Measurements from ENCODE around the gene FOS.

Gene FOS

DNA sequence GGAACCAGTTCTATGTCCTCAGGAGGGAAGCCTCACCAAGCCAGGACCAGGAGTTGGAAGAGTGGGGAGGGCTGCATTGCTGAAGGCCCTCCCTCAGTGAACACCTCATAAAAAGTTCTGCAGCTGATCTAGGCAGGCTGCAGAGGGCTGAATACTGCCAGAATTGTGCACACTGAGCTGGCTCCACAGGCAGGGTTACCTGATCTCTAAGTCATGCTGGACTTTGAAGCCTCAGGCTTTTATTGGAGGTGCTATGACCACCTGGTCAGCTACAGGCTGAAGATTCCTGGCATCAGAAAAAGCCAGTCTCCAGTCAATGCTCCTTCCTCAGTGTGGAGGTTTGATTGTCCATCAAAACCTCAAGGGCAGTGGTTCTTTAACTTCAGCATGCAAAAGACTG lies 39.7 kb downstream of the FOS start:
- DNase-seq (ENCODE audit: extremely low spot score) = no peak
- ChIA-PET CTCF (no interaction called here), POLR2A (no interaction called here)
- TF ChIP-seq SUZ12 (IDR thresholded peaks at IDR 0.05) = no peak
- TF ChIP-seq FOXA1 (IDR thresholded peaks at IDR 0.05) = no peak
- no peak for TF ChIP-seq CTBP1 (IDR thresholded peaks at IDR 0.05; ENCODE audit: borderline replicate concordance)
- TF ChIP-seq NFRKB (IDR thresholded peaks at IDR 0.05) = no peak
- TF ChIP-seq ARNT (IDR thresholded peaks at IDR 0.05) = no peak
- TF ChIP-seq ZNF384 (IDR thresholded peaks at IDR 0.05) = no peak
- TF ChIP-seq FOXK2 (IDR thresholded peaks at IDR 0.05) = no peak

DNA sequence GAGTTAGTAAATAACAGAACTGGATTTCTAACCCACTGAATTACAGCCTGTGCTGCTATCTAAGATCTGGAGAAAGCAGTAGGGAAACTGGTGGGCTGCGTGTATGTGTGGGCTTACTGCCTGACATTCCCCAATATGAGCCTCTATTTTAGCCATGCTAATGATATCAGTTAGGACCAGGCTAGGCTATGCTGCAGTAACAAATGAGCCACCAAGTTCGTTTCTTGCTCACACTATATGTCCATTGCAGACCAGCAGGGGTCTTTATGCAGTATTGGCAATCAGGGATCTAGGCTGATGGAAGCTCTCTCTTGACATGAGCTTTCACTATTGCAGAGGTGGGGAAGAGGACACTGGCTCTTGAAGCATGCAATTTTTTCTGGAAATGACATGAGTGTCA lies 40.4 kb downstream of the FOS start:
- ChIA-PET CTCF (interaction anchor here (1.1 kb wide), 1 partner anchor 242 kb away, joined by 3 read pairs; no protein-coding TSS in a partner anchor), POLR2A (no interaction called here)
- DNase-seq (ENCODE audit: extremely low spot score) = no peak
- TF ChIP-seq CTBP1 (IDR thresholded peaks at IDR 0.05; ENCODE audit: borderline replicate concordance) = no peak
- no peak for TF ChIP-seq SP1 (IDR thresholded peaks at IDR 0.05)
- no peak for TF ChIP-seq ARNT (IDR thresholded peaks at IDR 0.05)
- no peak for TF ChIP-seq TARDBP (IDR thresholded peaks at IDR 0.05)
- no peak for TF ChIP-seq BHLHE40 (IDR thresholded peaks at IDR 0.05; ENCODE audit: borderline replicate concordance)
- TF ChIP-seq FOXK2 (IDR thresholded peaks at IDR 0.05) = no peak
- no peak for TF ChIP-seq ELF4 (IDR thresholded peaks at IDR 0.05)
- no peak for TF ChIP-seq ZNF384 (IDR thresholded peaks at IDR 0.05)
- no peak for TF ChIP-seq NFRKB (IDR thresholded peaks at IDR 0.05)
- no peak for TF ChIP-seq PKNOX1 (IDR thresholded peaks at IDR 0.05)
- TF ChIP-seq LEF1 (IDR thresholded peaks at IDR 0.05; ENCODE audit: borderline replicate concordance) = no peak
- TF ChIP-seq FOXA1 (IDR thresholded peaks at IDR 0.05) = no peak
- no peak for TF ChIP-seq SUZ12 (IDR thresholded peaks at IDR 0.05)
- no peak for TF ChIP-seq HDGF (IDR thresholded peaks at IDR 0.05; ENCODE audit: borderline replicate concordance)
- no peak for TF ChIP-seq L3MBTL2 (conservative IDR thresholded peaks at IDR 0.05)
- no peak for TF ChIP-seq FOXM1 (IDR thresholded peaks at IDR 0.05; ENCODE audit: borderline replicate concordance)

GRCh38 chr14:75320196-75320595 lies 41.6 kb downstream of the FOS start:
- no peak for DNase-seq (ENCODE audit: extremely low spot score)
- CTCF ChIA-PET = no interaction called here
- POLR2A ChIA-PET = no interaction called here
- TF ChIP-seq HDGF (IDR thresholded peaks at IDR 0.05; ENCODE audit: borderline replicate concordance) (no peak), FOXM1 (IDR thresholded peaks at IDR 0.05; ENCODE audit: borderline replicate concordance) (no peak), L3MBTL2 (conservative IDR thresholded peaks at IDR 0.05) (no peak), BHLHE40 (IDR thresholded peaks at IDR 0.05; ENCODE audit: borderline replicate concordance) (no peak), CTBP1 (IDR thresholded peaks at IDR 0.05; ENCODE audit: borderline replicate concordance) (no peak)

DNA sequence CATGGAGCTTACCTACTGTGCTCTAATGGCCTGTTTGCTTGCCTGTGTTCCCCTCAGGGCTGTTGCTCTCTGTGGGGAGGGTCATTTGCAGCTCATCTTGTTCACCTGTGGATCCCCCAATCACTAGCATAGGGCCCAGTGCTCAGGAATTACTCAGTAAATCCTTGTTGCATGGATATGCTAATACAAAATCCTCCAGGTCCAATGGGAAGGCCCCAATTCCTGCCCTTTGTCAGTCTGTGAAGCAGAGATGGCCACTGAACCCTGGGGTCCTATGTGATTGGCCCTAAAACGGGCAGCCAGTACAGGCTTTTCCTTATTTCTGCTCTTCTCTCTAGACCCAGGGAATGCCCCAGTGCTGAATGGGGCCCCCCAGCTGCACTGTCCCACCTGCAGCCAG lies 44.1 kb downstream of the FOS start:
- no peak for DNase-seq (ENCODE audit: extremely low spot score)
- ChIA-PET POLR2A (interaction anchor here (1.4 kb wide), 1 partner anchor 196 kb away, joined by 5 read pairs; the partner anchor contains the start of gene NEK9), CTCF (interaction anchor here (2.2 kb wide), 1 partner anchor 13 kb away, joined by 9 read pairs; no protein-coding TSS in a partner anchor)
- TF ChIP-seq CTBP1 (IDR thresholded peaks at IDR 0.05; ENCODE audit: borderline replicate concordance) (no peak), ARNT (IDR thresholded peaks at IDR 0.05) (no peak), TARDBP (IDR thresholded peaks at IDR 0.05) (no peak), HDGF (IDR thresholded peaks at IDR 0.05; ENCODE audit: borderline replicate concordance) (no peak), FOXA1 (IDR thresholded peaks at IDR 0.05) (no peak), BHLHE40 (IDR thresholded peaks at IDR 0.05; ENCODE audit: borderline replicate concordance) (no peak), NFRKB (IDR thresholded peaks at IDR 0.05) (no peak), SUZ12 (IDR thresholded peaks at IDR 0.05) (no peak), PKNOX1 (IDR thresholded peaks at IDR 0.05) (no peak)

GRCh38 chr14:75323571-75323970 lies 44.9 kb downstream of the FOS start:
- TF ChIP-seq ELF4 (IDR thresholded peaks at IDR 0.05) = no peak
- no peak for TF ChIP-seq ZNF384 (IDR thresholded peaks at IDR 0.05)
- no peak for TF ChIP-seq HDGF (IDR thresholded peaks at IDR 0.05; ENCODE audit: borderline replicate concordance)
- TF ChIP-seq BHLHE40 (IDR thresholded peaks at IDR 0.05; ENCODE audit: borderline replicate concordance) = no peak
- TF ChIP-seq PKNOX1 (IDR thresholded peaks at IDR 0.05) = no peak
- no peak for TF ChIP-seq LEF1 (IDR thresholded peaks at IDR 0.05; ENCODE audit: borderline replicate concordance)
- no peak for TF ChIP-seq SP1 (IDR thresholded peaks at IDR 0.05)
- TF ChIP-seq ARNT (IDR thresholded peaks at IDR 0.05) = no peak
- no peak for TF ChIP-seq L3MBTL2 (conservative IDR thresholded peaks at IDR 0.05)
- DNase-seq (ENCODE audit: extremely low spot score) = no peak
- POLR2A ChIA-PET = interaction anchor here (1.1 kb wide), 1 partner anchor 102 kb away, joined by 3 read pairs; no protein-coding TSS in a partner anchor
- CTCF ChIA-PET = interaction anchor here (0.8 kb wide), 1 partner anchor 238 kb away, joined by 5 read pairs; no protein-coding TSS in a partner anchor

GRCh38 chr14:75328558-75329155 lies 50.0 kb downstream of the FOS start:
- CTCF ChIA-PET = no interaction called here

More at GRCh38 chr14:75328558-75329155, 50.0 kb downstream of the FOS start:
- TF ChIP-seq ELF4 (IDR thresholded peaks at IDR 0.05) = no peak
- TF ChIP-seq BHLHE40 (IDR thresholded peaks at IDR 0.05; ENCODE audit: borderline replicate concordance) = no peak
- no peak for TF ChIP-seq FOXK2 (IDR thresholded peaks at IDR 0.05)
- TF ChIP-seq PKNOX1 (IDR thresholded peaks at IDR 0.05) = no peak
- no peak for TF ChIP-seq SUZ12 (IDR thresholded peaks at IDR 0.05)
- TF ChIP-seq L3MBTL2 (conservative IDR thresholded peaks at IDR 0.05) = no peak
- no peak for TF ChIP-seq SP1 (IDR thresholded peaks at IDR 0.05)
- TF ChIP-seq ZNF384 (IDR thresholded peaks at IDR 0.05) = no peak
- TF ChIP-seq FOXA1 (IDR thresholded peaks at IDR 0.05) = no peak
- no peak for TF ChIP-seq NFRKB (IDR thresholded peaks at IDR 0.05)
- no peak for DNase-seq (ENCODE audit: extremely low spot score)
- POLR2A ChIA-PET = no interaction called here
